ENCODE measurements around the gene CELF2.
"Not testable (repeated sequence)": the region's sequence is repeated elsewhere in the genome, so short reads cannot be mapped to it uniquely, and the experiment has no call there.

Gene CELF2

DNA sequence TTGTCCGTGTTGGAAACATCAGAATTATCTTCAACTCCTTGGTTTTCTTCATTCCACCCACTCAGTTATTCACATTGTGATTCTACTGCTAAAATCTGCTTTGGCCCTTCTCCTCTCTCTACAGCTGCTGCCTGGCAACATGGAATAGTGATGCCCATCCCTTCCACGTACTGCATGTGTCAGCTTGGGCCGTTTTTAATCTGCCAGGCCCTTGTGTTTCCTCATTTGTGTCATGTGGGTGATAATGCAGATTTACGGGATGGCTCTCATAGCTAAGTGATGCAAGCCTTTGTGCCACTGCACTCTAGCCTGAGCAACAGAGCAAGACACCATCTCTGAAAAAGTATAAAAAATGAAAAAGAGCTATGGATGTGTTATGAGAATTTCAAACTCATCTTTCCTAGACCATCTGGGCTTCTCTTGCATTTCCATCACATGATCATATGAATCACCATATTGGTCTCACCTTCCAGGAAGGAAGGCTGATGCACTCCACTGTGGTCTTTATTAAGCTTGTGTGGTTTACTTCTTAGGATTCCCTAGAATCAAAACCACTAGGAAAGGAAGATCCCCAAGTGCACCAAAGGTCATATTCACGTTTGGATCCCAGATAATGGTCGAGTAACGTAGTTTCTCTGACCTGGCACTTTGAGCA lies 20.6 kb upstream of the CELF2 start:
- H3K4me1 Mint-ChIP-seq = no peaks in the 10 kb centered on the region
- peaks cover 12% of the 10 kb centered on the region for H3K27me3 Mint-ChIP-seq (ENCODE audit: low read depth, poor library complexity)
- TF ChIP-seq, protein P1, sequence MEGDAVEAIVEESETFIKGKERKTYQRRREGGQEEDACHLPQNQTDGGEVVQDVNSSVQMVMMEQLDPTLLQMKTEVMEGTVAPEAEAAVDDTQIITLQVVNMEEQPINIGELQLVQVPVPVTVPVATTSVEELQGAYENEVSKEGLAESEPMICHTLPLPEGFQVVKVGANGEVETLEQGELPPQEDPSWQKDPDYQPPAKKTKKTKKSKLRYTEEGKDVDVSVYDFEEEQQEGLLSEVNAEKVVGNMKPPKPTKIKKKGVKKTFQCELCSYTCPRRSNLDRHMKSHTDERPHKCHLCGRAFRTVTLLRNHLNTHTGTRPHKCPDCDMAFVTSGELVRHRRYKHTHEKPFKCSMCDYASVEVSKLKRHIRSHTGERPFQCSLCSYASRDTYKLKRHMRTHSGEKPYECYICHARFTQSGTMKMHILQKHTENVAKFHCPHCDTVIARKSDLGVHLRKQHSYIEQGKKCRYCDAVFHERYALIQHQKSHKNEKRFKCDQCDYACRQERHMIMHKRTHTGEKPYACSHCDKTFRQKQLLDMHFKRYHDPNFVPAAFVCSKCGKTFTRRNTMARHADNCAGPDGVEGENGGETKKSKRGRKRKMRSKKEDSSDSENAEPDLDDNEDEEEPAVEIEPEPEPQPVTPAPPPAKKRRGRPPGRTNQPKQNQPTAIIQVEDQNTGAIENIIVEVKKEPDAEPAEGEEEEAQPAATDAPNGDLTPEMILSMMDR (IDR thresholded peaks at IDR 0.05) = no peak
- H3K27ac Mint-ChIP-seq = no peak overlapping the region
- no peak for DNase-seq
- H3K9me3 Mint-ChIP-seq = peaks cover 25% of the 10 kb centered on the region
- no peak overlapping the region for H3K4me3 Mint-ChIP-seq
- peaks cover 4% of the 10 kb centered on the region for H3K36me3 Mint-ChIP-seq (ENCODE audit: low read depth)

DNA sequence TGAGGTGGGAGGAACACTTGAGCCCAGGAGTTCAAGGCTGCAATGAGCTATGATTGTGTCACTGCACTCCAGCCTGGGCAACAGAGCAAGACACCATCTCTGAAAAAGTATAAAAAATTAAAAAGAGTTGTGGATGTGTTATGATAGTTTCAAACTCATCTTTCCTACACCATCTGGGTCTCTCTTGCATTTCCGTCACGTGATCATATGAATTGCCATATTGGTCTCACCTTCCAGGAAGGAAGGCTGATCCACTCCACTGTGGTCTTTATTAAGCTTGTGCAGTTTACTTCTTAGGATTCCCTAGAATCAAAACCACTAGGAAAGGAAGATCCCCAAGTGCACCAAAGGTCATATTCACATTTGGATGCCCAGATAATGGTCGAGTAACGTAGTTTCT lies 18.2 kb upstream of the CELF2 start:
- H3K27me3 Mint-ChIP-seq (ENCODE audit: low read depth, poor library complexity) = peaks cover 16% of the 10 kb centered on the region

DNA sequence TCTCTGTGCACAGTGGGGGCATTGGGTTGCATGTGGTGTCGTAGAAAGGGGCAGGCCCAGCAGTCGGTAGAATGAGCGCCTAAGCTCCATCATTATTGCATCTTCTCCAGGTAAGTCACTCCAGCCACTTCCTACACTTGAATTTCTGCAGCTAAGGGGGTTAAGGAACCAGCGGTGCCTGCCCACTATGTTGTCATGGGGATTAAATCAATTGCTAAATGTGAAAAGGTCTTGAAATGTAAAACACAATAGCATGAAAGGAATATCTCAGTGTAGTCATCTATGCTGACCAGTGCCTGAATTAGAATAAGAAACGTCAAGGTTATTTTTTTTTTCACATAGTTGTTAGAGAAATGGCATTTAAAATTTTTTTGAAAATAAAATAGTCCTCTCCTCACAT lies 15.2 kb upstream of the CELF2 start:
- no peak for DNase-seq
- H3K4me1 Mint-ChIP-seq = peaks cover 6% of the 10 kb centered on the region
- TF ChIP-seq, protein P1 (IDR thresholded peaks at IDR 0.05) = no peak
- H3K27me3 Mint-ChIP-seq (ENCODE audit: low read depth, poor library complexity) = peaks cover 28% of the 10 kb centered on the region
- no peak overlapping the region for H3K4me3 Mint-ChIP-seq
- H3K9me3 Mint-ChIP-seq = peaks cover 5% of the 10 kb centered on the region
- no peak overlapping the region for H3K27ac Mint-ChIP-seq
- H3K36me3 Mint-ChIP-seq (ENCODE audit: low read depth) = peaks cover 4% of the 10 kb centered on the region

More for the DNA sequence above, 18.2 kb upstream of the CELF2 start:
- H3K9me3 Mint-ChIP-seq = peaks cover 18% of the 10 kb centered on the region
- H3K36me3 Mint-ChIP-seq (ENCODE audit: low read depth); DNase-seq; H3K4me3 Mint-ChIP-seq; H3K27ac Mint-ChIP-seq; H3K4me1 Mint-ChIP-seq: not testable (repeated sequence)

DNA sequence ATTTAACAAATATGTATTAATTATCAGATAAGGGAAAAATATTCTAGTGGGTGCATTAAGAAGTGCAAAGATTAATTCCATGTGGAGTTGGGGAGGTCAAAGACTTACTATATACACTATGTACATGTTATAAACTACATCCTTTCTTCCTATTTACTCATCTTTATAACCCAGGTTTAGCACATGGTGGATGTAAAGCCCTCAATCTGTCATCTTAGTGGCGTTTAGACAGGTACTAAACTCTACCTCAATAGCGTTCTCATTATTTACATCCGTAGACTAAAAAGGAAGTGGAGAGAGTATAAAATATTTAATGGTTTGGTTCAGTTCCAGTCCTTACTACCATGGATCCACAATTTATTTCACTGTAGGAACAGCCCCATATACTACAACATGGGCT lies 14.8 kb upstream of the CELF2 start:
- H3K27me3 Mint-ChIP-seq (ENCODE audit: low read depth, poor library complexity) = peaks cover 32% of the 10 kb centered on the region
- no peak for DNase-seq
- peaks cover 1% of the 10 kb centered on the region for H3K9me3 Mint-ChIP-seq
- peaks cover 6% of the 10 kb centered on the region for H3K4me1 Mint-ChIP-seq
- TF ChIP-seq, protein P1 (IDR thresholded peaks at IDR 0.05) = no peak
- no peak overlapping the region for H3K4me3 Mint-ChIP-seq
- H3K27ac Mint-ChIP-seq = no peak overlapping the region
- H3K36me3 Mint-ChIP-seq (ENCODE audit: low read depth) = peaks cover under 1% of the 10 kb centered on the region

DNA sequence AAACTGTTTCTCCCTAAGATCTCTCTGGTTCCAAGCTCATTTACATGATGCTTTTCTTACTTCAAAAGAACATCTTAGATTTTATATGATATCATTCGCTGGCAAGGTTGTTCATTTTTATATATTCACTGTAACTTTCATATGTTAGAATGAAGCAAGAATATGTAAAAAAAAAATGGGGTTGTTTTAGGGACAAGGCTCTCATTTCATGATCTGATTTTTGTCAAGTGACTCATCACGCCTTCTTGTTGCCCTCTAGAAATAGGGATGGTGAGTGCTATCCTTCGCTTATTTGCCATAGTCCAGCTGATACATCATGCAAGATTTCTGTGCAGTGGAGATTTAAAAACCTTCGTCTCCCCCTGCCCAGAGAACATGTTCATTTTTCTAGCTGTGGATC lies 14.0 kb upstream of the CELF2 start:
- Mint-ChIP-seq H3K4me1 (peaks cover 6% of the 10 kb centered on the region), H3K27me3 (ENCODE audit: low read depth, poor library complexity) (peaks cover 35% of the 10 kb centered on the region), H3K27ac (no peak overlapping the region), H3K9me3 (no peaks in the 10 kb centered on the region), H3K4me3 (no peak overlapping the region), H3K36me3 (ENCODE audit: low read depth) (no peaks in the 10 kb centered on the region)
- DNase-seq = no peak
- TF ChIP-seq, protein P1 (IDR thresholded peaks at IDR 0.05) = no peak

DNA sequence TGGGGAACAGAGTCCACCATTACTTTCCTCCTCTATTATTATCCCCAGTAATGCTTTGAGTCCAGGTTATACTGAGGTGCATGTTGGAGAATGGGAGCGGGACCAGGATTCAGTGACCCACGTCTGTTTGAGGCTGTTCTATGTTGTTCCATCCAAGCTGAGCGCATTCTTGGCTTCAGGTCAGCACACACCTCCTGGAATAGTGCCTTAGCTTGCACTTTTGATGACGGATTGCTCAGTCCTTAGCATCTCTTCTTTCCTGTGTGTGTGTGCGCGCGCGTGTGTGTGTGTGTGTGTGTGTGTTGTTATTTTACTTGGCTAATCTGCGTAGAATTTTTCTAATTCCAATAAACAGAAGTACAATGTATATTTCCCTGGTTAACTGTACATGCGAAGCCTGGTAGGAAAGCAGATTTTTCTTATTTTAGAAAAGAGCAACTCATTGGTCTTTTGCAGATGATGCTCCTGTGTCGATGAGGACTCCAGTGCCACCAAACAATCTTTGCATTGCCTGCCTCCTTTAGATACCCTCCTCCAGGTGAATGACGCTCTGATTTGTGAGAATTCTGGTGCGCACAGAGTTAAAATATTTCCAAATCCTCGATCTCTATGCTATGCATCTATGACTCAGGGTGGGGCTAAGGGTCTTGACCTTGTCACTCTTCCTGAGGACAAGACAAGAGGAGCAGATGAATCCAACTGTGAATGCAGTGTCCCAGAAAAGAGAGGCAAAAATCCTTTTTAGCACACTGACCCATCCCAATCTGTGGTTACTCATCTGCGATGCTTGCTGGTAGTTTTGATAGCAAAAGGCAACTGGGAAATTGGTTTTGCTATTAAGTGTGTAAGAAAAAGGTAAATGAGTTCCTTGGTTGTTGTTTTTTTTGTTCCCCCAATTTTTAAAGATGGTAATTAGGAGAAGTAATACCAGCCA lies 13.3 kb upstream of the CELF2 start:
- Mint-ChIP-seq H3K36me3 (ENCODE audit: low read depth) (no peaks in the 10 kb centered on the region), H3K27ac (no peak overlapping the region), H3K27me3 (ENCODE audit: low read depth, poor library complexity) (peaks cover 41% of the 10 kb centered on the region), H3K4me3 (no peak overlapping the region), H3K9me3 (no peaks in the 10 kb centered on the region), H3K4me1 (peaks cover 6% of the 10 kb centered on the region)
- DNase-seq = peak; percentile 4
- TF ChIP-seq, protein P1 (IDR thresholded peaks at IDR 0.05) = no peak
